ENCODE results near the gene PLA2G2F.

DNA sequence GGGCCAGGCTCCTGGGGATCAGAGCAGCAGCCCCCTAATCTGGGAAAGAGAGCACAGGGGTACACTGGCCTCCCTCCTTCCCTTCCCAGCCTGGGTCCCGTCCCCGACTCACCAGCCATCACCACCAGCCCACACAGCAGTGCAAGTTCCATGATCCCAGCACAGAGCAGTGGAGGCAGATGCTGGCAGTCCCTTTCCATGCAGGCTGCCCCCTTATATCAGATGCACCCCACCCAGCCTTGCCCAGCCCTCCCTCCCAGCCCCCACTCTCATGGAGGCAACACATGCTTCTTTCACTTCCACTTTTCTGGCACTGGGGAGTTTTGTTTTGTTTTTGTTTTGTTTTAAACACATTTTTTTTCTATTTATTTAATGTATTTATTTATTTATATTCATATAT lies 19.8 kb upstream of the PLA2G2F start, which contains the start of gene PLA2G2D:
- TF ChIP-seq KLF16 (CRISPR knock-in tag; IDR thresholded peaks at IDR 0.05): no peak
- TF ChIP-seq MYPOP (CRISPR knock-in tag; IDR thresholded peaks at IDR 0.05): no peak
- TF ChIP-seq CTCF (CRISPR knock-in tag; IDR thresholded peaks at IDR 0.05): no peak
- no peak for TF ChIP-seq KDM1A (CRISPR knock-in tag; IDR thresholded peaks at IDR 0.05)
